Stimulated activated CD8-positive, alpha-beta memory T cell treated with anti-CD3 and anti-CD28 coated beads, Interleukin-4, amount 100 ng/mL, for 1 hour (primary cell): ENCODE measurements around the gene CCDC85B.
A peak's percentile ranks its signal among the peaks of the same experiment; 100 is the strongest.

Experiments
- DNase-seq, 2 donors: peaks; one replicate each; pipeline ENCODE4 v3.0.0-alpha.2; 2020; ENCODE audit warnings: low read depth in 2 of 2, low spot score in 1 of 2

The CCDC85B gene

GRCh38 chr11:65903715-65904114, 13.2 kb downstream of the CCDC85B start:
- DNase-seq: no peak

GRCh38 chr11:65906602-65907001, 16.1 kb downstream of the CCDC85B start:
- DNase-seq: no peak

GRCh38 chr11:65907878-65908277, 17.4 kb downstream of the CCDC85B start:
- DNase-seq: no peak

DNA sequence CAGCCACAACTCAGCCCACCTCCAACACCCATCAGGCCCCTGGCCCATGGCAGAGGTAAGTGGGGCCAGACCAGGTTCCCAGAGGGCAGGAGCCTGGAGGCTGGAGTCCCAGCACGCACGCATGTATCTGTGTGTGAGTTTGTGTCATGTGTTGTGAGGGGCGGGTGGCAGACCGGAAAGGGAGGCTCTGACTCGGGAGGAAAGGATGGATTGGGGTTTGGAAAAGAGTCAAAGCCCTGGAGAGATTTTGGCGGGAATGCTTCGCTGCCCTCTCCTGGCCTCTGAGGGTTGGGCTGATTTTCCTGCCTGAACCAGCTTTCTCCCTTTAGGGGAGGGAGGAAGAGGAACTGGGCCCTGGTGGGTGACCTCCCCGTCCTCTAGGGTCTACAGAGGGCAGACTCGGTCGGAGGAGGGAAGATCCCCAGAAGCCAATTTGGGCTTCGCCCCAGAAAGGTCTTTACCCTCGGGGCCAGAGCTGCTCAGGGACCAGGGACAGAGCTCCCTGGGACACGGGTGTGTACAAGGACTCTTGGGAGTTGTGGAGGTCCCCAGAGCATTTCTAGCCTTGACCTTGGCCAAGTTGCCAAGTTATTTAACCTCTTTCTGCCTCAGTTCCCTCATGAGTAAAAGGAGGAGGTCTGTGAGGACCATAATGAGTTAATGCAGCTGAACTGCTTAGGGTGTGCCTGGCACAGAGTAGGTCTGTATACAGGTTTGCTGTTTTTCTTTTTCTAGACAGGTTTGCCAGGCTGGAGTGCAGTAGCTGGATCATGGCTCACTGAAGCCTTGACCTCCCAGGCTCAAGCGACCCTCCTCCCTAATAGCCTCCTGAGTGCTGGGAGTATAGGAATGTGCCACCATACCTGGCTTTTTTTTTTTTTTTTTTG, 21.5 kb downstream of the CCDC85B start:
- DNase-seq: no peak

GRCh38 chr11:65912845-65913244, 22.4 kb downstream of the CCDC85B start:
- no peak for DNase-seq

DNA sequence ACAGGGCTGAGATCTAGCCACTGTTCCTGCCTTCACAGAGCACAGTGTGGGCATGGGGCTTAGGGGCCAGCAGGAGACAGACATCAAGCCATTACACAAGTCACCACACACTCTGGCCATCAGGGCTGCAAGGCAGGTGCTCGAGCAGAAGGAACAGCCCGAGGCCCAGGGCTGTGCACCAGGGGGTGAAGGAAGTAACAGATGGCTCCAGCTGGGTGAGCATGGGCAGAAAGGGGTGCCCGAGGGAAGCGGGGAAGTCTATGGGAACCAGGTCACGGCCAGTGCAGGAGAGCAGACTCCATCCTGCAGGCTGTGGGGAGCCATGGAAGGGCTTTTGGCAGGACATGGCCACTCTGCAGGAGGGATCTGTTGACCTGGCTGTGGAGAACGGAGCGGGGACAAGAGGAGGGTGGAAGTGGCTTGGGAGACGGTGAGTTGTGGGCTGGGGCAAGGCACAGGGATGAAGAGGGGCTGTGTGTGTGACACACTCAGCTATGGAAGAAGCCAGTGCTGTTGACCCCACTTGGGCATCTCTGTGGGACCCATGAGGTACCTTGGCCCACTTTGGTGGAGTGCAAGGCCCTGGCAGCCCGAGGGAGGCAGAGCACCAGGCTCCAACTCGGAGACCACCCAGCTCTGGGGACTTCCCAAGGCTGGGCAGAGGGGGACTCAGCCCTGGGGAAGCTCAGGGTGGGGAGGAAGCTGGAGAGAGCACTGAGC, 24.8 kb downstream of the CCDC85B start:
- DNase-seq: no peak

DNA sequence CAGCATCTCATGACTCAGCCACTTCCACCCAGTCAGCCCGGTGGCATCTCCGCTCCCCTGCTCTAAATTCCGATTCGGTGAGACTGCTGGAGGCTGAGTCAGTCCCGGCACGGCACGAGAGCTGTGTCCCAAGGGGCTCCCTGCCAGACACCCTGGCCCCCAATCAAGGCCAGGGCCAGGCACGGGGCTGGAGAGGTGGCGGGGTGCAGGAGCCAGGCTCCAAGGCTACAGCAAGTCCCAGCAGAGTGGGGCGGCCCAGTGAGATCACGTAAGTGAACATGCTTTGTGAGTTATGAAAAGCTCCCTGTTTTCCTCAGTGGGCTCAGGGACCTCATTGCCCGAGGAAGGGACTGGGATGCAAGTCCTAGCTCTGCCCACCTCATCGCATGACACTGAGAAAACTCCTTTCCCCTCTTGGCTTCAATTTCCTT, 25.4 kb downstream of the CCDC85B start:
- DNase-seq: no peak

DNA sequence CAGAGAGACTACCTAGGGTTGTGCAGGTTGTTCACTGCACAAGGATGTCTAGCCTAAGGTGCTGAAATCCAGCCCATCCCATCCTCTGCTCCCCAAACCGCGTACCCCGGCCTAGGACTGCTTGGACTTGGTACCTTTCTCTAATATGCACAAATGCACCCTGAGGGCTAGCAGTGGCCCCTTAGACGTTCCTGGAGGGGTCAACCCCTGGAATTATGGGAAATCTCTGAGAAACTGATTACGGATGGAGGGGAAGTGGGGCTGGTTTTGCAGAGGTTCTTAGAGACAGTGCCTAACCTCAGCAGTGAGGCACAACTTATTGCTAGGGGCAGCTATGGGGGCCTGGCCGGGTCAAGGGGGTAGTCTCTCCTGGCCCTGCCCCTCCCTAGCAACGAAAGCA, 25.9 kb downstream of the CCDC85B start:
- no peak for DNase-seq

- DNase-seq: no peak
Measured at GRCh38 chr11:65917077-65917433, 26.6 kb downstream of the CCDC85B start.

DNA sequence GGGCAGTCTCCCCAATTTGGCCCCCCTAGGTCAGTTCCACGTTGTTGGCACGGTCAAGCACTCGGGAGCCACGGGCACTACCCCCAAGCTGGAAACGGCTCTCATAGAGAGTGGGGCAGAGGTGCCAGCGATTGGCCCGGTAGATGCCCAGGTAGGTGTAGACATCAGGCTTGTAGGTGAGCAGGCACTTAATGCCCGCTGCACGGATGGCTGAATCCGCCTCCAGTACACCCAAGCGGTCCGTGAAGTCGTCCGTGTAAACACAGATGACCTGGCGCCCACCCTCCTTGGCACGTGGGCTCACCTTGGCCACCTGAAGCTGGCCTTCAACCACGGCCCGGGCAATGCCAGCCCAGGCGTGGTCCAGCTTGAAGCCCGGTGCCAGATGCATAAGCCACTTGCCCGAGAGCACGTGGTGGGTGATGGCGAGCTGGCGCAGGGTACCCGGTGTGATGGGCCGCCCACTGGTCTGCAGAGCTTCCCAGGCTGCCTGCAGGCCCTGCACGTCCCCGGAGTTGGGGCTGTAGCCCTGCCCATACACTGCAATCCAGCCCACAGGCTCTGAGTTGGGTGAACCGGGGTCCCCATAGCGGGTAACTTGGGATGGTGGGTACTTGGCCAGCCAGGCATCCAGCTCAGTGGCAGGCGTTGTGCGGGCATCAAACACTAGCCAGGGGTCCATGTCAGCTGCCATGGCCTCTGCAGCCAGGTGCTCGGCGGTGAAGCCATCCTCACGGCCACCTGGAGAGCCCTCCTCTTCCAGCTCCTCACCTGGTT, 27.1 kb downstream of the CCDC85B start:
- DNase-seq: no peak

- peak in 1 of 2 donors; percentile 24 for DNase-seq
Measured at GRCh38 chr11:65918211-65919140, 28.0 kb downstream of the CCDC85B start, which contains the start of gene C11orf68. TSS of gene C11orf68 (minus strand) at chr11:65919062. CDS start at chr11:65919031, 31 bp downstream.

- DNase-seq: peak; percentile 99
Measured at GRCh38 chr11:65919141-65919572, 28.7 kb downstream of the CCDC85B start, which contains the start of gene DRAP1. TSS of gene DRAP1 (plus strand) at chr11:65919426. CDS start at chr11:65919502, 76 bp downstream.

DNA sequence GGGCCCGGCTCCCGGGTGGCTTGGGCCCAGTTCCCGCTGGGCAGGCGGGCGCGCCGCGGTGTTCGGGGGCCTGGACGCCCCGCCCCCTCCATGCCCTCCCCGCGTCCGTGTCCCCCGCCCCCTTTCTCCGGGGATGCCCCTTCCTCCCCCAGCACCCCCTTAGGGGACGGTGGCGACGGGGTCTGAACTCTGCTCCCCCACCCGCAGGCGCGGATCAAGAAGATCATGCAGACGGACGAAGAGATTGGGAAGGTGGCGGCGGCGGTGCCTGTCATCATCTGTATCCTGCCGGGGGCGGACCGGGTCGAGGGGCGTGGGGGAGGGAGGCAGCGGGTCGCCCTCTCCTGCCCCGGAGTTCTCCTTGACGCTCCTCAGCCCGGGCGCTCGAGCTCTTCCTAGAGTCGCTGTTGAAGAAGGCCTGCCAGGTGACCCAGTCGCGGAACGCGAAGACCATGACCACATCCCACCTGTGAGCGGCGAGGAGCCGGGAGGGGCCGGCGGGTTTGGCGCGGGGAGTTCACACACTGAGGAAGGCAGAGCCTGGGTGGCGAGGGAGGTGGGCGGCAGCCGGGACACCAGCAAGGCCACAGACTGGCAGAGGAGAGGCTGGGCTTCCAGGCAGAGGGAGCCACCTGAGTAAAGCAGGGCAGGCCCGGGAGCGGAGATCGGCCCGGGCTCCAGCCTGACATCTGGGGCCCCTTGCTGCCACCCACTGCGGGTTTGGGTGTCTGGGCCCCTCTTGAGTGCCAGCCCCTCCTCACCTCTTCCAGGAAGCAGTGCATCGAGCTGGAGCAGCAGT, 29.3 kb downstream of the CCDC85B start:
- peak; percentile 39 to 41 for DNase-seq

DNA sequence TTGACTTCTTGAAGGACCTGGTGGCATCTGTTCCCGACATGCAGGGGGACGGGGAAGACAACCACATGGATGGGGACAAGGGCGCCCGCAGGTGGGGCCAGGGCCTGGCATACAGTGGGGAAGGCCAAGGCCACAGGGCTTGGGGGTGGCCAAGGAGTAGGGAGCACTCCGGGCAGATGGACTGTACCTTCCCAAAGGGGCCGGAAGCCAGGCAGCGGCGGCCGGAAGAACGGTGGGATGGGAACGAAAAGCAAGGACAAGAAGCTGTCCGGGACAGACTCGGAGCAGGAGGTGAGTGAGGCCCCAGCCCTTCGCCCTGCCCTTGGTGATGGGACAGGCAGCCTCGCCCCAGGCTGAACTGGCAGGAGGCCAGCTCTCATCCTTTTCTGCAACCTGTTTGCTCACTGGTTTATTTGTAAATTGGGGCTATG, 29.9 kb downstream of the CCDC85B start:
- no peak for DNase-seq

DNA sequence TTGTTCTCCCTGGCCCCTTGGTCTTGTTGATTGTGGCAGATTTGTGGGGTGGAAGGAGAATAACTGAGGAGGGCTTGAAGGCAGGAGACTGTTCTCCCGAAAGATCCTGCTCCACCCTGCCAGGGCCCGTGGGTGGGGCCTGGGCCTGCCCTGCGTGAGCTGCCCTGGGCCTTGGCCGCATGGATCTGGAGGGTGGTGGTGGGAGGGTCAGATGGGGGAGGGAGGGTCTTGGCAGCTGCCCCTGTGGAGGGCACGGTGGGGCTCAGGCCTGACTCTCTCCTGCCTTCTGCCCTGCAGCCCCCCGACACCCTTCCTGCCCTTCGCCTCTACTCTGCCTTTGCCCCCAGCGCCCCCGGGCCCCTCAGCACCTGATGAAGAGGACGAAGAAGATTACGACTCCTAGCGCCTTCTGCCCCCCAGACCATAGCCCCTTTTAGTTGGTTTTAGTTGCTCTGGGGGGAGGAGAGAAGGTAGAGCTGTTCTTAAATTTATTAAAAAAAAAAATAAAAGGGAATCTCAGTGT, 30.6 kb downstream of the CCDC85B start:
- no peak for DNase-seq

DNA sequence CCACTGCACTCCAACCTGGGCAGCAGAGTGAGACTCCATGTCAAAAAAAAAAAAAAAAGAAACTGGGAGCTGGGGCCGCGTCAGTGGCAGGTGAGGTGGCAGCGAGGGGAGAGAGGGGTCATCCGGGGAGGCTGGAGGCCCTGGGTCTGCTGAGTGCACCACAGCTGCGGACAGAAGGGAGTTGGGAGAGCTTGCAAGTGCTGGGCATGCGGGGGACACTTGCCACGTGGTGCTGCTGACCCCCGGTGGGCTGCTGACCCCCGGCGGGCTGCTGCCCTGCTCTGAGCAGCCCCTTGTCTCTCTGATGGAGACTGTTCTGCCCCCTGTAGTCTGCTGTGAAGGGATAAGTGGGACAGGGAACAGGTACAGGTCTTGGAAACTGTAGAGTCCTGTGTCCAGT, 31.4 kb downstream of the CCDC85B start:
- DNase-seq: no peak

- no peak for DNase-seq
Measured at GRCh38 chr11:65922565-65922964, 32.1 kb downstream of the CCDC85B start.

DNA sequence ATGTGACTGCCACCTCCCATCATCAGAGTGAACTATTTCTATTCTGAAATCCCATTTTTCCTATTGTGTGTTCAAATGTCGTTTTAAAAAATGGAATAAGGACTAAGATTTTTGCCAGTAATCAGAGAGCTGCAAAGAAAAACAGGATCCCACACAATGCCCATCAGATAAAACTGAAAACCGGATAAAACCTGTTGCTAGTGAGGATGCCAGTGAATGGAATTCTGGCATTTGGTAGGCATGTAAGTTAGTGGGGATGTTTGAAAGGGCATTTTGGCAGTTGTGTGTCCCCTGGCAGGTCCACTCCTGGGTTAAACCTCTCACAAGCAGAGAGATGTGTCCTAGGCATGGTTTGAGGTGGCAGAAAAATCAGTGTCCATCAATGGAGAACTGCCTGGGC, 34.9 kb downstream of the CCDC85B start:
- no peak for DNase-seq

- peak; percentile 36 to 56 for DNase-seq
Measured at GRCh38 chr11:65927904-65928397, 37.5 kb downstream of the CCDC85B start.
